ENCODE data around the gene BZW2.

Gene BZW2

GRCh38 chr7:16755397-16755796, 109.4 kb downstream of the BZW2 start:
- DNase-seq: peak; percentile 13

All from fibroblast of skin of right quadriceps (primary cell).